Measurements from ENCODE around the gene STIP1. TPM values are rescaled to one million over a fixed set of nuclear protein-coding genes. Genes with fewer than 3 reads are reported as not detected.

The STIP1 gene
- total and polyA plus RNA-seq, 2 of the 4 experiments (the other 2 are of a cell fraction), result 201 to 489 TPM

- intact Hi-C loops (cut with micrococcal nuclease), result no loop called here
Observed at GRCh38 chr11:64238076-64238475, 52.1 kb downstream of the STIP1 start.

More at GRCh38 chr11:64238076-64238475, 52.1 kb downstream of the STIP1 start:
- dilution Hi-C loops (cut with HindIII; ENCODE audit: low sequenced_read_pairs, unreplicated experiment) (no loop called here), in situ Hi-C loops (cut with MboI; ENCODE audit: low sequenced_read_pairs) (no loop called here)
- no peak overlapping the region for H3K4me3 ChIP-seq (ENCODE audit: insufficient read depth, low read depth, low read length)
- no peak overlapping the region for H3K4ac ChIP-seq (ENCODE audit: low read depth, low read length)
- no peak overlapping the region for H3K27ac ChIP-seq (ENCODE audit: insufficient read depth, low read length)
- no peak overlapping the region for H2BK5ac ChIP-seq (ENCODE audit: low read depth, low read length, poor library complexity, severe bottlenecking)
- no peak overlapping the region for H2AFZ ChIP-seq (replicated peaks; ENCODE audit: low read length, poor library complexity)
- peaks cover 4% of the 10 kb centered on the region; the same call in 1 of the 2 replicates for H4K20me1 ChIP-seq (ENCODE audit: insufficient read depth, low read length)
- no peak overlapping the region for H3K9ac ChIP-seq (ENCODE audit: low read depth, low read length)
- H3K56ac ChIP-seq (ENCODE audit: extremely low read depth, insufficient read depth, low read length), result no peak overlapping the region
- H3K36me3 ChIP-seq (ENCODE audit: control insufficient read depth, insufficient read depth, low read length), result peaks cover 20% of the 10 kb centered on the region
- no TSS peak for BruUV-seq (replicated peaks)
- H3K18ac ChIP-seq (ENCODE audit: low read depth, low read length), result no peak overlapping the region
- peaks cover 14% of the 10 kb centered on the region for H3K9me1 ChIP-seq (ENCODE audit: insufficient read depth, low read length)
- no peaks in the 10 kb centered on the region for H3K27me3 ChIP-seq (ENCODE audit: control insufficient read depth, insufficient read depth, low read length)
- H3K4me1 ChIP-seq (ENCODE audit: control insufficient read depth, insufficient read depth, low read length), result peaks cover 17% of the 10 kb centered on the region
- no peak overlapping the region for H2BK20ac ChIP-seq (ENCODE audit: low read depth, low read length)
- 92% methylated on average over 2 of the region's 9 CpGs; no CpG with 5 or more reads in 1 of the 2 experiments for WGBS, 2 experiments (ENCODE audit: extremely low coverage in 2 of 2, insufficient read length in 1 of 2)
- H2BK120ac ChIP-seq (ENCODE audit: low read depth, low read length), result no peak overlapping the region
- CTCF ChIA-PET, result no interaction called here
- H4K91ac ChIP-seq (ENCODE audit: insufficient read depth, low read depth, low read length), result no peak overlapping the region
- H3K14ac ChIP-seq (replicated peaks; ENCODE audit: low read depth, low read length), result no peak overlapping the region
- H4K5ac ChIP-seq (ENCODE audit: low read depth, low read length), result no peak overlapping the region
- no peaks in the 10 kb centered on the region for H3K9me3 ChIP-seq (ENCODE audit: control insufficient read depth, insufficient read depth, low read length)
- no peak for ATAC-seq (ENCODE audit: low read depth)
- TF ChIP-seq RAD21 (IDR thresholded peaks at IDR 0.05; ENCODE audit: low read length) (no peak), RFX5 (IDR thresholded peaks at IDR 0.05; ENCODE audit: low read depth, low read length) (no peak), RCOR1 (IDR thresholded peaks at IDR 0.05; ENCODE audit: insufficient replicate concordance, low read length) (no peak), CHD1 (IDR thresholded peaks at IDR 0.05; ENCODE audit: low read depth, low read length) (no peak), FOS (IDR thresholded peaks at IDR 0.05; ENCODE audit: low read depth, low read length) (no peak), MXI1 (IDR thresholded peaks at IDR 0.05; ENCODE audit: borderline replicate concordance, low read depth, low read length) (no peak), BHLHE40 (IDR thresholded peaks at IDR 0.05; ENCODE audit: low read depth, low read length) (no peak)
- H4K8ac ChIP-seq (ENCODE audit: low read depth in 2 of 2, low read length in 2 of 2), result no peak overlapping the region
- no peak overlapping the region for H3K4me2 ChIP-seq (ENCODE audit: low read depth, low read length)
- peaks cover 30 to 47% of the 10 kb centered on the region in 2 experiments; a peak in 3 of 4 replicates for H3K79me1 ChIP-seq (ENCODE audit: low read depth in 1 of 2, low read length in 2 of 2)
- no peak overlapping the region for H2BK15ac ChIP-seq (ENCODE audit: low read depth, low read length)
- DNase-seq, result no peak
- no peak overlapping the region for H2AK5ac ChIP-seq (ENCODE audit: low read depth, low read length)
- H2AK9ac ChIP-seq (replicated peaks; ENCODE audit: low read depth, low read length, poor library complexity), result no peak overlapping the region
- POLR2A ChIA-PET (ENCODE audit: unreplicated experiment), result no interaction called here
- no peak overlapping the region for H3K23ac ChIP-seq (ENCODE audit: low read depth, low read length)
